OCI-LY7 (cell line): ENCODE measurements around the gene FBH1. TPM values are rescaled to one million over a fixed set of nuclear protein-coding genes. Genes with fewer than 3 reads are reported as not detected.

Experiments used
- BruUV-seq: library from RNA; stranded (reverse); fragments of 400-500 nt; replicated peaks from 2 replicates; lab custom pipeline; 2021; lab: Mats Ljungman, UMichigan
- CTCF ChIA-PET: fragments of 300-600 bp; sonication (Branson Sonifier 250); formaldehyde crosslinking; loops from one replicate; lab custom pipeline; 2022; ENCODE audit warnings: antibody characterized with exemption; ENCODE audit not compliant: unreplicated experiment; lab: Charles Lee
- POLR2A ChIA-PET: fragments of 300-600 bp; sonication (Branson Sonifier 250); formaldehyde crosslinking; loops from one replicate; lab custom pipeline; 2022; ENCODE audit warnings: antibody characterized with exemption; lab: Charles Lee
- DNase-seq: peaks from one replicate; pipeline ENCODE4 v3.0.0-alpha.2; 2015; ENCODE audit warnings: low spot score
- H2AFZ ChIP-seq: fragments of 200-600 bp; sonication (generic), shearing (Covaris generic); 2 replicates; pipeline ENCODE4 v1.6.1; 2014; ENCODE audit warnings: mild to moderate bottlenecking, antibody characterized with exemption, low read length, moderate library complexity
- H3K27ac ChIP-seq: fragments of 200-600 bp; sonication (generic); 2 replicates; pipeline ENCODE4 v1.5.1; 2014; ENCODE audit warnings: mixed run types, low read depth, mild to moderate bottlenecking, moderate library complexity, low read length, inconsistent platforms; ENCODE audit not compliant: poor library complexity, severe bottlenecking
- H3K36me3 ChIP-seq: fragments of 200-600 bp; sonication (generic); 2 replicates; pipeline ENCODE4 v1.6.1; 2014; ENCODE audit warnings: mild to moderate bottlenecking, antibody characterized with exemption, low read length, moderate library complexity, mixed read lengths; ENCODE audit not compliant: insufficient read depth
- H3K4me1 ChIP-seq: fragments of 200-600 bp; sonication (generic); 2 replicates; pipeline ENCODE4 v1.5.1; 2014; ENCODE audit warnings: mild to moderate bottlenecking, low read length; ENCODE audit not compliant: insufficient read depth, poor library complexity, severe bottlenecking
- H3K4me2 ChIP-seq: fragments of 200-600 bp; sonication (generic); 2 replicates; pipeline ENCODE4 v1.6.1; 2014; ENCODE audit warnings: mild to moderate bottlenecking, low read length
- H3K4me3 ChIP-seq: fragments of 200-600 bp; sonication (generic); 2 replicates; pipeline ENCODE4 v1.5.1; 2014; ENCODE audit warnings: mild to moderate bottlenecking, low read depth, low read length; ENCODE audit not compliant: poor library complexity, severe bottlenecking
- H3K79me2 ChIP-seq: fragments of 200-600 bp; sonication (generic); 2 replicates; pipeline ENCODE4 v1.6.1; 2016; ENCODE audit warnings: low read depth, mild to moderate bottlenecking, low read length, moderate library complexity, mixed read lengths; ENCODE audit not compliant: insufficient read depth
- H3K9me2 ChIP-seq: fragments of 200-600 bp; sonication (generic); 2 replicates; pipeline ENCODE4 v1.6.1; 2016; ENCODE audit warnings: mild to moderate bottlenecking, low read length, mixed read lengths; ENCODE audit not compliant: insufficient read depth
- H3K9me3 ChIP-seq: fragments of 200-600 bp; sonication (generic); 2 replicates; pipeline ENCODE4 v1.6.1; 2014; ENCODE audit warnings: mild to moderate bottlenecking, mixed run types, low read length, mixed read lengths
- H4K20me1 ChIP-seq: fragments of 200-600 bp; sonication (generic); 2 replicates; pipeline ENCODE4 v1.6.1; 2014; ENCODE audit warnings: mild to moderate bottlenecking, antibody characterized with exemption, low read length, moderate library complexity, mixed read lengths; ENCODE audit not compliant: insufficient read depth
- EZH2phosphoT487 ChIP-seq: fragments of 200-600 bp; sonication (generic); IDR thresholded peaks from 2 replicates; pipeline ENCODE4 v1.6.1; 2018; ENCODE audit warnings: low read depth, borderline replicate concordance, mild to moderate bottlenecking, mixed run types, antibody characterized with exemption, low read length, moderate library complexity, mixed read lengths
- intact Hi-C: fragments of 100-400 bp; cut with micrococcal nuclease; formaldehyde crosslinking; loops from one replicate; pipeline ENCODE4 v1.10.0; 2022; ENCODE audit not compliant: unreplicated experiment
- total RNA-seq, 2 experiments: library from RNA; depleted of rRNA in 1 of 2; stranded (reverse); fragments of >200 nt in 1 of 2; shearing (Covaris generic) in 1 of 2; gene quantifications; 2 replicates each; pipeline ENCODE4 v1.2.3, GENCODE V29; 2014 to 2022
- TF ChIP-seq, protein P1 (sequence below): fragments of 200-600 bp; sonication (generic); conservative IDR thresholded peaks from 2 replicates; pipeline ENCODE4 v1.5.1; 2014; ENCODE audit warnings: mild to moderate bottlenecking, antibody characterized with exemption, low read length, moderate library complexity, mixed read lengths

Gene FBH1
- total RNA-seq, 2 experiments from 2014 or later, result 58.1 to 65.6 TPM

DNA sequence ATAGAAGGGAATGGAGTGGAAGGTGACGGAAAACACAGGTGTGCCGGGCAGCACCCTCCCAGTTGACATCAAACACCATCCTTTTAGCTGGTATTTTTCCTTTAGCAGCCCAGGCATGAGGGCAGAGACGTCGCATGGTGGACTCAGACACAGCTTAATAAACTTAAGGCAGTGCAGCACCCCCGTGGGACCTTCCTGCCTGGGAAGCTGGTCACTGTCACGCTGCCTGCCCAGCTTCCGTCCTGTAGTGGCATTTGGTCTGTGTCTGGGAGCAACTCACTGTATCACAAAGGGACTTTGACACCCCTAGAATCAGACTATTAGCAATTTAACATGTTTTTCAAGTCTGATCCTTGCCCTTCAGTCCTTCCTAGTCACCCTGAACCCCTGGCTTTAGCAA lies 51.5 kb downstream of the FBH1 start:
- Histone ChIP-seq H3K9me3 (no peaks in the 10 kb centered on the region), H4K20me1 (no peaks in the 10 kb centered on the region), H3K4me3 (no peak overlapping the region), H3K79me2 (no peaks in the 10 kb centered on the region), H3K27ac (no peak overlapping the region), H3K4me1 (no peaks in the 10 kb centered on the region), H3K36me3 (peaks cover 19% of the 10 kb centered on the region; the same call in 1 of the 2 replicates), H3K9me2 (no peaks in the 10 kb centered on the region), H3K4me2 (no peak overlapping the region), H2AFZ (no peak overlapping the region)
- intact Hi-C loops, result loop anchor here (10.0 kb wide), 1 partner anchor 463 kb away; no protein-coding TSS in a partner anchor
- no peak for DNase-seq
- ChIA-PET POLR2A (no interaction called here), CTCF (no interaction called here)
- TF ChIP-seq, protein P1, sequence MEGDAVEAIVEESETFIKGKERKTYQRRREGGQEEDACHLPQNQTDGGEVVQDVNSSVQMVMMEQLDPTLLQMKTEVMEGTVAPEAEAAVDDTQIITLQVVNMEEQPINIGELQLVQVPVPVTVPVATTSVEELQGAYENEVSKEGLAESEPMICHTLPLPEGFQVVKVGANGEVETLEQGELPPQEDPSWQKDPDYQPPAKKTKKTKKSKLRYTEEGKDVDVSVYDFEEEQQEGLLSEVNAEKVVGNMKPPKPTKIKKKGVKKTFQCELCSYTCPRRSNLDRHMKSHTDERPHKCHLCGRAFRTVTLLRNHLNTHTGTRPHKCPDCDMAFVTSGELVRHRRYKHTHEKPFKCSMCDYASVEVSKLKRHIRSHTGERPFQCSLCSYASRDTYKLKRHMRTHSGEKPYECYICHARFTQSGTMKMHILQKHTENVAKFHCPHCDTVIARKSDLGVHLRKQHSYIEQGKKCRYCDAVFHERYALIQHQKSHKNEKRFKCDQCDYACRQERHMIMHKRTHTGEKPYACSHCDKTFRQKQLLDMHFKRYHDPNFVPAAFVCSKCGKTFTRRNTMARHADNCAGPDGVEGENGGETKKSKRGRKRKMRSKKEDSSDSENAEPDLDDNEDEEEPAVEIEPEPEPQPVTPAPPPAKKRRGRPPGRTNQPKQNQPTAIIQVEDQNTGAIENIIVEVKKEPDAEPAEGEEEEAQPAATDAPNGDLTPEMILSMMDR, result no peak
- no peak for TF ChIP-seq EZH2phosphoT487
- no TSS peak for BruUV-seq

- POLR2A ChIA-PET, result no interaction called here
- CTCF ChIA-PET, result no interaction called here
- Histone ChIP-seq H3K36me3 (peaks cover 14% of the 10 kb centered on the region; the same call in 1 of the 2 replicates), H3K79me2 (no peaks in the 10 kb centered on the region), H4K20me1 (no peaks in the 10 kb centered on the region), H3K27ac (no peak overlapping the region), H3K9me2 (no peaks in the 10 kb centered on the region), H2AFZ (no peak overlapping the region), H3K4me1 (no peaks in the 10 kb centered on the region), H3K4me2 (no peak overlapping the region), H3K9me3 (no peaks in the 10 kb centered on the region), H3K4me3 (no peak overlapping the region)
- TF ChIP-seq EZH2phosphoT487, result no peak
- TF ChIP-seq, protein P1, result no peak
- intact Hi-C loops, result loop anchor here (10.0 kb wide), 1 partner anchor 463 kb away; no protein-coding TSS in a partner anchor
- DNase-seq, result no peak
- BruUV-seq, result no TSS peak
Observed at GRCh38 chr10:5942001-5942400, 52.0 kb downstream of the FBH1 start.

DNA sequence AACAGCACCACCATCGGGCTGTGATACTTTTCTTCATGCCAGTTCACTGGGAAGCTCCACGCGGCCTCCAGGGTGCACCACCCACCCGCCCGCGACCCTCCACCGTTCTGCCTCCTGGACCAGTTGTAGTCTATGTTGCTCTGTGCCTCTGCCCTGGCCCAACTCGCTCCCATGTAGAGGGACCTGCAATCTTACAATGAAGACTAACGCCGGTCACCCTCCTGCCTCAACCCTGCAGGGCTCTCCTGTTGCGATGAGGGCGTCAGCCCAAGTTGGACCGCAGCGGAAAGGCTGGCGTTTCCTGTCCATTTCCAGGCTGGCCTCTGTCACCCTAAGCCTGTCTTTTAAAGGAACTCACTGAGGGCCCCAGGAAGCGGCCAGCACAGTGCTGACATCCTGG lies 52.4 kb downstream of the FBH1 start:
- TF ChIP-seq, protein P1, result no peak
- no peak for TF ChIP-seq EZH2phosphoT487
- no peaks in the 10 kb centered on the region for H4K20me1 ChIP-seq
- H3K4me1 ChIP-seq, result no peaks in the 10 kb centered on the region
- POLR2A ChIA-PET, result no interaction called here
- intact Hi-C loops, result loop anchor here (10.0 kb wide), 1 partner anchor 462 kb away; no protein-coding TSS in a partner anchor
- H3K36me3 ChIP-seq, result peaks cover 12% of the 10 kb centered on the region; the same call in 1 of the 2 replicates
- H3K4me2 ChIP-seq, result no peak overlapping the region
- no peak for DNase-seq
- no TSS peak for BruUV-seq
- H3K4me3 ChIP-seq, result no peak overlapping the region
- H3K27ac ChIP-seq, result no peak overlapping the region
- H3K9me2 ChIP-seq, result no peaks in the 10 kb centered on the region
- CTCF ChIA-PET, result no interaction called here
- H2AFZ ChIP-seq, result no peak overlapping the region
- H3K9me3 ChIP-seq, result no peaks in the 10 kb centered on the region
- H3K79me2 ChIP-seq, result no peaks in the 10 kb centered on the region
